ENCODE measurements around the gene MACROD2.
"Not testable (repeated sequence)": the region's sequence is repeated elsewhere in the genome, so short reads cannot be mapped to it uniquely, and the experiment has no call there.

The MACROD2 gene

DNA sequence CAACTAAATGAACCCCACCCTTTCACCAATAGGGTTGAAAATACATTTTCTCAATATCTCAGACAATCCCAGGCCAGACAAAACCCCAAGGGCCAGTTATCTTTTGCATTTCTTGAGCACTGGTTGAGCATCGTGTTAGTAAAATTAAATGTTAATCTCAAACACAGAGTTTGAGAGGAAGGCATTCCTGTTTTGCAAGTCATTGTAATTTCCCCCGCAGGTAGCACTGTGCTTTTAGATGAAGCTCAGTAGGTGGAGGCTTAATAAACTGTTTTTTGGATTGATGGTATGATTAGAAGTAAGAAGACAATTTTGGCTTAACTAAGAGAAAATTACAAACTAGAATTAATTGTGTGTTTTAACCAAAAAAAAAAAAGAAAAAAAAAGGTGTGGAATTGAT is 1340.7 kb downstream of the MACROD2 start:
- no peak for DNase-seq

DNA sequence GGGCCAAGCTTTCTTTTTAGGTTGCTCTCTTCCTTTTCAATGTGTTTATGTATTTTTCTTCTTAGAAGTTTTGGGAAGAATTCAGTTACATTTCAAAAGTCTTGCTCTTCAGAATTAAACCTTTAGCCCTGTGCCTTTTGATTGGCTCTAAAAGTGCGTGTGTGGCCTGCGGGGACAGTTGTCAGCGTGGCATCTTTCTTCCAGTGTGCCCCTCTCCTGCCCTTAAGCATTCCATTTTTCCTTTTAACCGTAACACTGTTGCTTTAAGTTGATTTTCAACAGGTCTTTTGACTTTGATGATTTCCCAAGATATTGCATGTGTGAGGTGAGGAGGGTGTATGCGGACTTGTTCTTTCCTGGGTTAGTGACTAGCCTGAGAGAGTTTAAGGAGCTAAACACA is 1341.2 kb downstream of the MACROD2 start:
- DNase-seq, result no peak

DNA sequence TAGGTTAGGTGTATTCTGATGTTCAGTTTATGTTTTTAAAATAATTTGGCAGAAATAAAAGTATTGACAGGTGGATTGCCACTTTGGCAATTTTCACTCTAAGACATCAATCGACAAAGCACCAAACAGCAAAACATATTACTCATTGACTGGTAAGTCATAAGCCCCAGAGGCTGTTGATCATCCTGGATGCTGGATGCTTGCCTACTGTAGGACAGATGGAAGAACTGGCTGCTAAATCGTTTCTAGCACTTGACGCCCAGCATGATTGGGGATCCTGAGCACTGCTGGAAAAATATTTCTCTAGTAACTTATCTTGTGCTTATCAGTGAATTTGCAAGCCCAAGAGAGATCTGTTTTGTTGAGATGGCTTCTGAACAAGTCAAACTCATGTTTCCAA is 1343.9 kb downstream of the MACROD2 start:
- DNase-seq, result no peak

DNA sequence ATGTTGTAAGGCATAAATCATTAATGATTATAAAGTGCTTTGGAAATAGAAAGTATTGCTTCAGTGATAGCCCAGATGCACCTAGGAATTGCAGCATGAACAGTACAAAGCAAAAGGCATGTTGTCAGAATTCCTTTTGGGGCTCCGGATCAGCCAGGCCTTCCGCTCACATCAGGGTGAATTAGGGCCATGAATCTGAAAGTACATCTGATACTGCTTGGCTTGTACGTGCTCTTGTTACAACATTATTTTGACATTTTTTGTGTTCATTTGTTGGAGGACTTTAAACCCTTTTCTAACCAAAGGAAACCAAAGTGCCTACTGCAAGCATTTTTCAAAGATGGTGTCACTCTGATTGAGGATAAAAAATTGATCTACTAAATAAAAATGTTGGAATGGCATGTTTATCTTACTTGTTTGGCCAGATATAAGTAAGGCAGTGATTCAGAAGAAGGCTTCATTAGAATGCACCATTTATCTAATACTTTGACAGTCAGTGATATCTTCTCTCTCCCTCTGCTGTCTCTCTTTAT is 1347.7 kb downstream of the MACROD2 start:
- DNase-seq, result no peak

DNA sequence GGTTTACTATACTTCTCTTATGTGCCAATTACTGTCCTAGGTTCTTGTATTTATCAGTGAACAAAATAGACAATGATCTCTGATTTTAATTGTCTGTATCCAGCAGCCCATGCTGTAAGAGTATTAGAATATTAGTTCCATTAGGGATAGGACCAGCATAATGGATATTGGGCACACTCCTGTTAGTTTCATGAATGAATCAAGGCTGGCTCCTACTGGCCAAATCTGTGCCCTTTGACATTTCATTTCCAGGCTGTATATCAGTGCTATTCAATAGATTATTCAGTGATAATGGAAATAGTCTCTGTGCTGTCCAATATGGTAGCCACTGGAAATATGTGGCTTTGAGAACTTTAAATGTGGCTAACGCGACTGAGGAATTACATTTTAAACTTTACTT is 1350.0 kb downstream of the MACROD2 start:
- DNase-seq, result no peak

DNA sequence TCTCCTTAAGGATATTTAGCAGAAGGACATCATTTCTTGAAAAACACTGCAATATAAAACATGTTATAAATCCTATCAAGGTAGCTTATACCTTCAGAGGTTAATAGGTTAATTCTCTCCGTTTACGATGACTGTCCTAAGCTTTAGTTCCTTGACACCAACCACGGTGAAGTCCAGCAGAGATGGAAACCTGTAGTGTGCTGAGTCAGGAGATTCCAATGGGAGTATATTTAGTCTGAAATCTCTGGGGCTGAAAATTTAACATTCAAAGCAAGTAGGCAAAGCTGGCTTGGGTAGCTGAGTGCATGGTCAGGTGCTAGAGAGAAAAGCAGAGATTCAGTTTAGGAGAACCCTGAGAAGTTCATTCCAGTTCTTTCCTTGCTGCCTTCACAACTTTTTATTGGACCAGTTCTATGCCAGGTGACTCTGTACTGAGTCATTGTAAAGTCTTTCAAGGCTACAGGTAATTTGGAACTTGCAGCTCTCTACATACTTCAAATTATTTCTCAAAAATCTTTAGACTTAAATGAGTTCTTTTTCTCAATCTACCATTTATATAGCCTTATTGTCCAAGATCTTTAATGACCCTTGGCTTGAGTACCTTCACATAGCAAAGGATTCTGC is 1351.5 kb downstream of the MACROD2 start:
- no peak for DNase-seq

DNA sequence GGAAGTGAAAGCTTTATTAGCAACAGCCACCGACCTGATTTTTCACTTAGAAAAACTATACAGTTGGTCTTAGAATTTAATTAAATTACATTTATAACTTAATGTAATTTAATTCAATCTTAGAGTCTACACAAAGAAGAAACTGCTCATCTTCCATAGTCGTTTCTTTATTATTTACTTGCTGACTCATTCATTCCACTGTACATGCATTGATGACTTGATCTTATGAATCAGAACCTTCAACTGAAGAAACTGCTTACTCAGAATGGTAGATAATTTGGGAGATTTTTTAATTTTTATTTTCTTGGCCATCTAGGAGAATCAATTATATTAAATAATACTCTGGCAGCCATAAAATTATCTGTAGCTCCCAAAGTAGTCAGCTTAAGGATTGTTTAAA is 1363.7 kb downstream of the MACROD2 start:
- DNase-seq, result peak; percentile 56

DNA sequence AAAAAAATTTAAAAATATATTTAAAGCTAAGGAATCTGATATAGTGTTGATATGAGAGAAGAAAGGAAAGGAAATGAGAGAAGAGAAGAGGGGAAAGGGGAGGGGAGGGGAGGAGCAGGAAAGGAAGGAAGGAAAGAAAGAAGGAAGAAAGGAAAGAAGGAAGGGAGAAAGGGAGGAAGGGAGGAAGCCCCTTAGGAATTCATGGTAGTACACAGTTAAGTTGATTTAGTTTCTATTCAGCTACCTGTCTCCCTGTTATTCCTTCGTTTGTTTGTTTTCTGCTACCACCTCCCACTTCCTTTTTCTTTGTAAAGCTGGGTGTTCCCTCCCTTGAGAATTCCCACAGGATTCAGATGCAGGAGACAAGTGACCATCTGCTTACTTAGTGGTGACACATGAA is 1367.5 kb downstream of the MACROD2 start:
- DNase-seq, result no peak

DNA sequence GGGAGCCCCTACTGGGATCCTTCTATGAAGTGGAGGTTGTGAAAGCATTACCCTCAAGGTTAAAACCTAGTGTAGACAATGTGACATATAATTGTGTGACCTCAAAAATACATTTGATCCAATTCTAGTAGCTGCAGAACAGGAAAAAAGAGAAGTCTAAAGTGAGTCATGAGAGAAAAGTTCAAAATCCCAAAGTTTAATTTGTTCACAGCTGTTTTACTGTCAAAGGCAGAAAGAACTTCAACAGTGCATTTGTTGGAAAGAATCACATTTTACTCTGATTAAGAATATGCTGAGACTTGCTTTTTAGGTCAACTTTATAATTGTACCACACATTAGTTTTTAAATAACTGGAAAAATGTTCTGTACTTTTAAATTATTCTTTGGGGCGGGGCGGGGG is 1369.5 kb downstream of the MACROD2 start:
- DNase-seq, result no peak

DNA sequence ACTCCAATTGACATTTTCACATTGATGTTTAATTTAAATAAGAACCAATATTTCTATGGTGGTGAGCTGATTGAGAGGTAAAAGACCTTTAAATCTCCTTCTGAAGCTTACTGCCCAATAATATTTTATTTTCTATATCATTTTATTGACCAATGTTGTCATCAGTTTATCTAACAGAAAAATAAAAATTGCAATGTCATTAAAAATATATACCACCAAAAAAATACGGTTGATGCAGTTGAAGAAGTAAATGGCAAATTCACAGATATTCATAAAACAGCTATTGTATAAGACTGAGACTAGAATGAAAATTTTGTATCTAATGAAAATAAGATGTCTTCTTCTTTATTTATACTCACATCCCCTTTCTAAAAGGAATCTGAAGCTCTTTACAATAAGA is 1375.1 kb downstream of the MACROD2 start:
- DNase-seq, result no peak

DNA sequence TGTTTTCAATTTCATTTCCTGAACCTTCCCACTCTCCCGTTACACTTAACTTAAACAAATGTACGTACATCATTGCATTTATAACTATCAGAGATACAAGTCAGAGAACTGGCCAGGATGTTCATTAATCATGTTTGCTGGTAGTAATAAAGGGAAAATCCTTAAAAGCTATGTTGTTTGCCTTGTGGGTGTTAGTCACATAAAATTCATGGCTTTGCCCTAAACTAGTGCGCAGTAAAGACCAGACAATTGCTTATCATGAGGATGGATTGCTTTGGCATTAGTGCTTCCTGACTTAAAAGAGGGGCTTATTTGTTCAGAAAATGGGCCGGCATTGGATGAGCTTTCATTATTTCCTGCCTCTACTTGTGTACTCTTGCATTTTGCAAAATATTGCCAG is 1379.4 kb downstream of the MACROD2 start:
- no peak for DNase-seq

DNA sequence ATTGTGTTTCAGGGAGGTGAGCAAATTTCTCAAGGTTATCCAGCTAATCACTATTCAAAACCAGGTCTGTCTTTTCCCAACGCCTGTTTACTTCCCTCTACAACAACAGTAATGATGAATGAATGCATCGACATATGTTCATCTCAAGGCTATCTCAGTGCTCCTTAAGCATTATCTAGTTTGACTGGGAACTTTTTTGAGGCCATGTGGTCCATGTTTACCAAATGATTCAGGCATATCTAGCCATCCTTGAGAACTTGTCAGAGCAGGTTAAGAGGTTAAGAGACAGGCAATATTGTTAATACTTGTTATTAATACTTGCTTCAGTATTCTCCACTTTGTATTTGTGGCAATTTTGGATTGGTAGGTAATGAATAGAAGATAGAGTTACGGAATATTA is 1380.5 kb downstream of the MACROD2 start:
- no peak for DNase-seq

DNA sequence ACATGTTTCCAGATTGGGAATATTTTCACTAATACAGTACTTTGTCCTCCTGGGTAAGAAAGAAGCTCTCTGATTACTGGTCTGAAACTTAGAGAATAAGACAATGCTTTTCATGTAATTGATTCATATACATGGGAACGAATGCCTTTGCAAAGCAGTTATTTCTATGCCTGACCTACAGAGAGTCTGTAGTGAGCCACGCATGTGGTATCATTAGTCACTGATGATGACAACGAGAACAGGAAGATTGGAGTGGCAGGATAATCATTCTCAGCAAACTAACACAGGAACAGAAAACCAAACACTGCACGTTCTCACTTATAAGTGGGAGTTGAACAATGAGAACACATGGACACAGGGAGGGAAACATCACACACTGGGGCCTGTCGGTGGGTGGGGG is 1382.3 kb downstream of the MACROD2 start:
- DNase-seq, result not testable (repeated sequence)

DNA sequence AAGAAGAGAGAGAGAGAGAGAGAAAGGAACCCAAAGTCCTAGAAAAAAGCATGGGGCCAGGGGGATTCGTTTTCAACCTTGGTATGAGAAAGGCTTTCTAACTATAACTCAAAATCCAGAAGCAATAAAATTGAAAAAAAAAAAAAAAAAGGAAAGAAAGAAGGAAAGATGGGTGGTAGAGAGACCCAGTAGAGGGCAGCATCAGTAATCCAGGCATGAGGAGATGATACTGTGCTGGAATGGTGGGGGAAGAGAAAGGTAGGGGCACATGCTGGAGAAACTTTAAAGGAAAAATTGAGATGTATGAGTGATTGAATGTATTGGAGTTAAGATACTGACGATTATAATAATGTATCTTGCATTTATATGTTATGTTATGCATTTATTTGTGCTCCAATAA is 1382.8 kb downstream of the MACROD2 start:
- no peak for DNase-seq

DNA sequence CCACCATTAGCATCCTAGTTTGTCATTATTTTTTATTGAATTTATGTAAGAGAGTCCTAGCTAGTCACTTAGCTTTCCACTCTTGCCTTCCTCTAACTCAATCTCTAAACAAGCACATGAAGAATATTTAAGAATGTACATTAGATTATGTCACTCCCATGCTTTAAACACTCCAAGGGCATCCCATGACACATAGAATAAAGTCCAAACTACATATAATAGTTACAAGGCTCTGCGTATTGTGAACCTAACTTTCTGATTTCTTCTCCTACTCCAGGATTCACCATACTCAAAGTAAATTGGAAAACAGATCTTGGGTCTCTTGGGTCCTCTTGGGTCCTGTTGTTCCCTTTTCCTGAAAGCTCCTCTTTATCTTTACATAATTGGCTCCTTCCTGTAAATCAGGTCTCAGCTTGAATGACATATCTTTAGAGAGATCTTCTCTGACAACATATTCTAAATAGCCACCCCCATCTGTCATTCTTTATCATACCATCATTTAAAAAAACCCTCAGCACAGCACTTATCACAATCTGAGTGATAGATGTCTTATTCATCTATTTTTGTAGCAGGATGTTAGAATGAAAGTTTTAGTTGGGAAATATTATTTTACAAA is 1384.5 kb downstream of the MACROD2 start:
- DNase-seq, result no peak

DNA sequence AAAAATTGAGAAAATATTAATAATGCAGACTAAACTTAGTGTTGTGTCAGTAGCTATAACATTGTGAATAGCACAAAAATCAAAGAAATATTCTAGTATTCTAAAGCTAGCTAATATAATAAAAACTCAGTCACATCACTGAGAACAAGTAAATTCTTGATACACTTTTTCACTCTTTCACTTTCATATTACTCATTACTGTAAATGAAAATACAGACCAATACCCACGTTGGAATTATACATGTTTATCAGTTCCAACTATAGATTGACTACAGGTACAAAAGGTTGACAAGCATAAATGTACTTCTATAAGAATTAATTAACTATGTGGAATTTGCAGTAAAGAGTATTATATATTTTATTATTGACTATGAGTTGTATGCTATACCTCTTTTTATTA is 1385.5 kb downstream of the MACROD2 start:
- DNase-seq, result no peak

DNA sequence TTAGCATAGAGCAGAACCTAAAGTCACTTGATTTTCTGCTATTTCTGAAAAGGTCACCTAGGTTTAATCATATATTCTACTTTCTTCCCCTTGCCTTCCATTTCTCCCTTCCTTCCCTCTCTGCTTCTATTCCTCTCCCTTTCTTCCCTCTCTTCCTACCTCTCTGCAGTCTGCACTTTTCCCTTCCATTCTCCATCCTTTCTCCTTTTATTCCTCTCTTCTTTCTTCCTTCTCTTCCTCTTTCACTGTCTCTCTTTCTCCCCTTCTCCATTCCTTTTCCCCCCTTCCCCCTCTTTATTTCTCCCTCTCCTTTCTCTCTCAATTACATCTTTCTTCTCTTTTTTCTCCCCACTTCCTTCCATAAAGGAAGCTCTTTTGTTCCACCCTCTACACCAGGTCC is 1391.9 kb downstream of the MACROD2 start:
- no peak for DNase-seq

DNA sequence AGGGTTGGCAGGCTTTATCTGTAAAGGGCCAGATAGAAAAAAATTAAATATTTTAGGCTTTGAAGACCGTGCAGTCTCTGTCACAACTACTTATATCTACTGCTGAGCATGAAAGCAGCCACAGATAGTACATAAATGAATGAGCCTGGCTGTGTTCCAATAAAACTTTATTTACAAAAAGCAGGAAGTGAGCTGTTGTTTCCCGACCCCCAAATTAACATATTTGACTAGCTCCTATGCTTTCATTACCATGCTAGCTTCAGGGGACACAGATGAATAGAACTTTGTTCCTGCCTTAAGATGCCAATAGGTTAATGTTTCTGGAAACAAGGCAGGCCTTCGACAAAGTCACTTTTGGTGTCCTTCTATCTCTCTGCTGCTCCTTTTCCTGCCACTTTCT is 1400.1 kb downstream of the MACROD2 start:
- no peak for DNase-seq

DNA sequence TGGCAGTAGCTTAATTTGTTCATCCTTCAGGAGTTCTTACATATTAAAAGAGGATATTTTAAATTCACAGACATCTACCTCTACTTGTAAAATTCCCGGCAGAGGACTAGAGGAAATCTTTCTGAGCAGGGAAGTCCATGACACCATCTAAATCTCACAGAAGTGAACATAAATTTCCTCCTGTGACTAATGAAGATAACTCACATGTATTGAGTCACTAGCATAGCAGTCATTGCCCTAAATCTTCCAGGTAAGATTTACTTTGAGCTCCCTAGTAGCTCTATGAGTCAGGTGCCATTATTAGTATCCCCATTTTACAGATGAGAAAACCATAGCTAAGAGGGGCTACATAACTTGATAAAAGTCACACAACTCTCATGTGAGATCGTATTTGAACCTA is 1400.7 kb downstream of the MACROD2 start:
- DNase-seq, result no peak

DNA sequence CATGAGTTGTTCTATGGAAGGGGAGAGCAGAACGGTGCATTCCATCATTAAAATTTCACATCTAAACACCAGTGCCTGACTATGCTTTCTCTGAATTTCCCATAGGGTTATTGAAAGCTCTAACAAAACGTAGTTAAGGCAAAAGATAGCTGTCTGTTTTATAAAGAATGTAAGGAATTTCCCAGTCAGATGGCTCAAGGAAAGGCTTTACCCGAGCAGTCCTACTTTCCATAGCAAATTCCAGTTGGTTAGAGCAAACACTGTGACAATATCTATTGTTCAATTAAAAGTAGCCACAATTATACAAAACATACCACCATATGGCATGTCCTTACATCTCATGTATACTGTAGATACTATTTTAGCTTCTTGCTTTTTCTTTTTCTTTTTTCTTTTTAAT is 1401.6 kb downstream of the MACROD2 start:
- no peak for DNase-seq

DNA sequence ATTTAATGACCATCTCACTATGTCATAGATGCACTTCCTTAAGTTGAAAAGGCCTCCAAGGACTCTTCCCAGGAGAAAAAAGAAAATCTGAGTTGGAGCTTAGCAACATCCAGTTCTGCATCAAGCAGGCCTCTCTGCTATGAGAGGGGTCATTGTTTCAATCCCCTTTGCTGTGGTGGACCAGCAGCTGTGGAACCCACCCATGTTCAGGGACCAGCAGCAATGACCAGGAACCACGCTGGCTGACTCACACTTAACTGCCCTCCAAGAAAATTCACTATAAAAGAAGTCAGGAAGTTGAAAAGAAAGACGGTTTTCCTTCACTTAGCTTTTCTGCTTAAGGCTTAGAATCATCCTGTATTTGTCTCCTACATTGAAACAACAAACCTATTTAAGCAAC is 1404.5 kb downstream of the MACROD2 start:
- no peak for DNase-seq

DNA sequence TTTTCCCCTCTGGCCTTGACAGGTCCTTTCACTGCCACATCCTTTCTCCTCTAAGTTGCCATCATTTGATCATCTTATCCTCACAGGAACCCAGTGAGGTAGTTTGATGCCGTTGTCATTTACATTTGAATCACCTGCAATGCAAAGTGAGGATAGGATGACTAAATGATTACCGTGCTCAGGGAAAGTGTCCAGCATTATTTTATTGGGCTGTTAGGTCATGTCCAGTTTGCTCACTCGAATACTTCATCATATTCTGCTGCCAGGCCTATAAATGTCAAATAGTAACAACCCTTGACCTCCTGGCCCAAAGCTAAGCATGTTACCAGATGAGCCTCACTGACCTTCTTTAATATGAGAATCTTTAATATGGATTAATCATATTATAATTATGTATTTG is 1410.8 kb downstream of the MACROD2 start:
- DNase-seq, result no peak

DNA sequence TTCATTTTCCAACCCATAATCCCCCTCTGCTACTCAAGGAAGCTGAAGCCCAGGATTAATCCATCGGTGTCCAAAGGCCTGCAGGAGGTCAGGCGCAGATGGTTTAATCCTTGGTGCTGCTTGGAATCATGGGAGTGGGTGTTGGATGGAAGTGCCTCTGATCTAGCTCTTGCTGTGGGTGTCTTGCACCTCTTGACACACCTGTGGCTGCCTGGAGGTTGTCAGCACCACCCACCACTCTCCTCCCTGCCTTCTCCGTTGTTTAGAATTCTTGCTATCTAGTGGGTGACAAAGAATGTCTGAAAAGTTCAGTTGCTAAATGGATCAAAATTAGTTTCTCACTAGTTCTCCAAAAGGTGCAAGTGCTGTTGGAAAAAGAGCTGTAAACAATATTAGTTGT is 1416.5 kb downstream of the MACROD2 start:
- no peak for DNase-seq

DNA sequence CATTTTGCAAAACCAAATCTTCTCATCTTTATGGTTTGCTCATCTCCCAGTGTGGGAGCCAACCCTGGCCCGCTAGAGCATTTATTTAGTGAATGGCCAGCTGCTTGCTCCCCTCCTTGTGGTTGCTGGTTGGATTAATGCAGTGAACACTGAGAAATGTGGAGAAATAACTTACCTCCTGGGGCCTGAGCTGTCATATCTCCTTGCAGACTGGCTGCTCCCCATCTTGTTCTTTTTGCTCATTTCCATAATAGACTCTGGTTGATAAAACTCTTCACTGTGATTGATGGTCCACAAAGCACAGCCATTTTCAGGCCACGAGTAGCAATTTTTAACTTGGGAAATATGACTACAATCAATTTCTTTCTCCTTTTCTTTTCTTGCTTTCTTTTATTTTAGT is 1420.6 kb downstream of the MACROD2 start:
- DNase-seq, result no peak

DNA sequence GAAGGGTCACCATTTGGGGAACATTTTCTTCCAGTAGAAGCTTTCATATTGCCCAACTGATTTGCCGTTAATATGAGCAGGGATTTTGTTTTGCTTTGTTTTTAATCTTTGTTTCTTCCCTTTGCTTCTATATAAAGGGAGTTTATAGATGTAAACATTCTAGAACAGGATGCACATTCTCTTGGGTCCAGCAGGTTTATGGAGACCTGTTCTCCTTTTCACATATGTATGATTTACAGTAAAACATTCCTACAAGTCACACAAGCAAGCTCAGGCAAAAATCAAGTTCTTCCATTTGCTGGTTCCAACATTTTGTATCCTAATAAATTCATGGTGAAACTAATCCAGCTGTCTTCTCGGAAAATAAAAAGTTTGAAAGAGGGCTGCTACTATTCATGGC is 1424.5 kb downstream of the MACROD2 start:
- no peak for DNase-seq

Measured in amniotic stem cell (primary cell).